GM19351 (cell line): ENCODE data around the gene DHX35.

Experiments used
- ATAC-seq: cut with Tn5 transposase; IDR thresholded peaks from one replicate; pipeline ENCODE4 v1.9.1; 2021; ENCODE audit warnings: mild to moderate bottlenecking, moderate library complexity; ENCODE audit not compliant: unreplicated experiment

Gene DHX35

GRCh38 chr20:39052676-39053075 is 90.5 kb downstream of the DHX35 start:
- no peak for ATAC-seq

- ATAC-seq, result no peak
These were observed 95.0 kb downstream of the DHX35 start for GRCh38 chr20:39057143-39057542.

DNA sequence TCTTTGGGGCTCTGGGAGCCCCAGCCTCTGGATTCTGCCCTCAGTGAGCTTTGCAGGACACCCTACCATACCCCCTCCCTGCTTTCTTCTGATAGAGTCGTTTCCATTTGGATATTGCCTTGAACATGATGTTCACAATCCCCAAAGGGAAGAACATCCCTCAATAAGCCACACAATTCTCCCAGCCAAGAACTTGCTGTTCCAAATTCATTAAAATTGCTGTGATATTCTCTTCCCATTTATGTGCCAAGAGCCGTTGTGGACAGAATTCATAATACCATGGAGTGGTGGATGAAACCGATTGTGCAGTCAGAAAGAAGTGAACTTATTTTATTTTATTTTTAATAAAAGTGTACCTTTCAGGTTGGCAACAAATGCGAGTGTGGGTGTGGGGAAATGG is 95.8 kb downstream of the DHX35 start:
- ATAC-seq, result no peak

DNA sequence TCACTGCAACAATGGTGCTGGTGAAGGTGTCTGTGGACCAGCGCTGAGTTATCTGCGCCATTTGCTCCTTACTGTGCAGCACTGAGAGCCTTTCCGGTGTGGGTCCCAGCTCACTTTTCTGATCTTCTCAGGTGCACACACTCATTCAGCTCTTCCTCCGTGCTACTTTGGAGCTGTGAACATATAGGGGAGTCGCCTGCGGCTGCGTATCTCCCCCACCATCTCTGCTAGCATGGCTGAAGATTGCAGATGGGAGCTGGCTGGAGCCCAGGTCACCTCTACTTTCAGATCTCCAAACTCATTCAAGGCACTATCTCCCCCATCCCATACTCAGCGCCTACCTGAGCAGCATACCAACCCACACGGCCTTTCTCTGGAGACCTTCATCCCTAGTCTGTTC is 96.9 kb downstream of the DHX35 start:
- no peak for ATAC-seq

DNA sequence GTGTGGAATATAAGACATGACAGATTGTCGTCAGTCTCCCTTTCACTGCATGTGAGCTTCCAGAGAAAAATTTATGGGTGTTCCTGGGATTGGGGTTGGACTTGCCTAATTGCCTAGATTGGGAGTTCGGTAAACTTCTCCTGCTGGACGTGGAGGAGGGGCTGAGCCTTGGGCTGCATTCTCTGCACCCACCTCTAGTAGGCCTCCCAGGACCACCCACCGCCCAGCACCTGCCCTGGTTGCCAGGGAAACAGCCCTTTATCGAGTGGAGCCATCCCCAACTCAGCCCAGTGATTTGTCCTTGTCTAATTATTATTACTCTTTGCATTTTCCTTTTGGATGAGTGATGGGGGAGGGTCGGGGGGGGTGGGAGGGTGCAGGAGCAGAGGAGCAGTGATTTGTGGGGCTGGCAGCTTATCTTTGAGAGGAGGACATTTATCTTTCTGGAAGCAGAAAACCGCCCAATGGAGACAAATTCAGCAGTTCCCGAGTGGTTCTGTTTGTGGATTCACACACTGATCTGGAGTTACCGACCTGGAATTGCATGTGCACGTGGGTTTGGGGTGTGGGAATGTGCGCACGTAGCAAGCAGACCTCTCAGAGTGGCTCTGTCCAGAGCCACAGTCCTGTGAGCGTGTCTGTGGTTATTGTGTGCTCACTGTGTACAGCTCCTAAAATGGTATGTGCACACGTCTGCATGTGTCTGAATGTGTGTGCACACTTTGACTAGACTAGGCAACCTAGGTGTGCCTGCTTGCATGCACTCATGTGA is 104.5 kb downstream of the DHX35 start:
- no peak for ATAC-seq

DNA sequence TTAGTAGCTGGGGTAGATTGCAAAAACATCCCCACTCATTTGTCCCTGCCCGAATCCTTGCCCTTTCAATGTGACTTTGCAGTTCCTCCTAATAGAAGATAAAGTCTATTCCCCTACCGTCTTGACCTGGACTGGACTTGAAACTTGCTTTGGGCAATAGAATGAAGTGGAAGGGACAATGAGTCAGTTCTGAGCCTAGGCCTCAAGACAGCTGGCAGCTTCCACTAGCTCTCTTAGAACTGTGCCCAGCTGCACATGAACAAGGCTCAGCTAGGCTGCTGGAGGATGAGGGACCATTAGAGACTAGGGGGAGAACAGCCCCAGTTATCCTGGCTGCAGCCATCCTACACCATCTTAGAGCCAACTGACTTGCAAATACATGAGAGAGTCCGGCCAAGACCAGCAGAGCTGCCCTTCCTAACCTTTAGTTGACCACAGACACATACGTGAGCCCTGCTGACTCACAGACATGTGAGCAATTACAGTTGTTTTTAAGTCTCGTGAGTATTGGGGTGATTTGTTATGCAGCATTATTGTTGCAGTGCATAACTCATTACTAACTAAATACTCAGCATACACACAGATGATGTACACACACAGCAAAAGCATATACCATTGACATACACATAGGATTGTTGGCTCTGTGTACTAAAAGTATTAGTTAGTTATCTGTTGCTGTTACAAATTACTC is 105.5 kb downstream of the DHX35 start:
- no peak for ATAC-seq

DNA sequence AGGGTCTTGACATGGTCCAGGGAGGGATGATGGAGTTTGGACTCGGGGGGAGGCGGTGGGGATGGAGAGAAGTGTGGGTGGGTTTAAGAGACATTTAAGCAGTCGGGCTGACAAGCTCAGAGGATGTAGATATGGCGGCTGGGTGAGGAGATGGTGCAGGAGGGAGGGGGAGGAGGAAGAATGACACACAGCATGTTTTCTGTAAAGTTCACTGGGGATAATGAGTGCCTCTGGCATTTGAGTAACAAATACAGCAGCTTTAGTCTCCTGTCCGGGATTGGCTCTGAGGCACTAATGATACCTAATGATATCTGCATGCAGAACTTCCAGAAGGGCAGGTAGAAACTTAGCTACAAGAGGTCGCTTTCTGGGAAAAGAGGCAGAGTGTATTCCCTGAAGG is 107.8 kb downstream of the DHX35 start:
- ATAC-seq, result no peak

- ATAC-seq, result no peak
These were observed 108.5 kb downstream of the DHX35 start for GRCh38 chr20:39070484-39071231.

- ATAC-seq, result no peak
These were observed 110.0 kb downstream of the DHX35 start for GRCh38 chr20:39072132-39072531.

GRCh38 chr20:39072653-39073052 is 110.5 kb downstream of the DHX35 start:
- ATAC-seq, result no peak

DNA sequence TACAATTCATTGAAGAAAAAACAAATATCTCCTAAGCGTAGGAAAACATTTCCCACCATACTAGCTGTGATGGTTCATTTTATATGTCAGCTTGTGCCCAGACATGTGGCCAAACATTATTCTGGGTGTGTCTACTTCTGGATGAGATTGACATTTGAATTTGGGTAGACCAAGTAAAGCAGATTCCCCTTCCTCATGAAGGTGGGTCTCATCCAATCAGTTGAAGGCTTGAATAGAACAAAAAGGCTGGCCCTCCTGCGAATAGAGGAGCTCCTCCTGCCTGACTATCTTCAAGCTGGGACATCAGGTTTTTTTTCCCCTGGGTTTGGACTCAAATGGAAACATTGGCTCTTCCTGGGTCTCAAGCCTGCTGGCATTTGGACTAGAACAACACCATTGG is 113.6 kb downstream of the DHX35 start:
- no peak for ATAC-seq

GRCh38 chr20:39076958-39077357 is 114.8 kb downstream of the DHX35 start:
- ATAC-seq, result no peak

GRCh38 chr20:39080326-39080725 is 118.2 kb downstream of the DHX35 start:
- no peak for ATAC-seq

GRCh38 chr20:39081255-39081654 is 119.1 kb downstream of the DHX35 start:
- no peak for ATAC-seq

DNA sequence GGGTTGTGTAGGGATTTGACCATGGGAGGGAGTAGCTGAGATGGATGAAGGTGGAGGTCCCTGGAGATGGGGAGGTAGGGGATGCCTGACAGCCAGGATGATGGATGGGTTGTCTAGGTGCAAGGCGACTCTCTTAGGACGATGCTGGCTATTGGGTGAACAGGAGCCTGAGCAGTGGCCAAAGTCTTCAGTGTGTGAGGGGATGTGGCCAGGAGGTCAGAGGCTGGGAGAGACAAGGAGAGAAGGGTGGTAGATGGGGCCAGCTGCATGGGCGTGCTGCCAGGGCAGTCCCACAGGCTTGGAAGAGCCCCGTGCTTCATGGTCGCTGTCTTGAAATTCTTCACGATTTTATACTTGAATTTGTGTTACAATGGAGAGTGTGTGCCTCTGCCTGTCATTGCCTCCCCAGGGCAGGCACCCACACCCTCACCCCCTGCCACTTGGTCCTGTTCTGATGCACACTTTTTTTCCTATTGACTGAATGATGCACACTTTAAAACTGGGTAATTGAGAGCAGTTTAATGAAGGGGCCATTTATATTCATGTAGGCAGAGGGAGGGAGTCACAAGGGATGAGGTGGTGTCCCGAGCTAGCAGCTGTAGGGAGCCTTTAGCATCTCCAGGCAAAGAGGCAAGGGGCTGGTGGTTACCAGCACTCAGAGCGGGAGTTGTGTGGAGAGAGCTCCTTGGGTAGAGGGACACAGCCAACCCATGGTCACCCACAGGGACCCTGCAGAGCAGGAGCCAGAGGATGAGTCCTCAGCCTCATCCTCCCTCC is 120.7 kb downstream of the DHX35 start:
- no peak for ATAC-seq

GRCh38 chr20:39083761-39084160 is 121.6 kb downstream of the DHX35 start:
- ATAC-seq, result no peak

DNA sequence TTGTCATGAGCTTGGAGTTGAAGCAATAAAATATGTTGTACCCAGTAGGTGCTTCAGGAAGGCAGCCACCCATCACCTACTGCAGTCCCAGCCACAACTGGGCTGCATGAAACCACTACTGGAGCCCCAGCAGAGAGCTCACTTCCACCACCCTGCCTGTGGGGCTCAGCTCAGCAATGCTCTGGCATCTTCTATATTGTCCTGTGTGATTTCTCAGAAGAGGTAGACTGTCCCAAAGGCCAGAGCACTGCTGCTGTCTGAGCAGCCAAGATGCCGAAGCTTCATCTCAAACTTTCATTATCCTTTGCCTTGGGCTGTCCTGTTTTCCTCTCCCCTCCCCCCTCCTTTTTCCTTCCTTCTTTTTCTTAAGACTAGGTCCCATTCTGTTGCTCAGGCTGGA is 126.9 kb downstream of the DHX35 start:
- no peak for ATAC-seq
